Heart left ventricle (tissue), 16 donors: ENCODE data around the gene TNRC6A. TPM values are rescaled to one million over a fixed set of nuclear protein-coding genes. Genes with fewer than 3 reads are reported as not detected.

Experiments
- ATAC-seq, 4 donors: fragments of 200-7000 bp; cut with Tn5 transposase; one replicate each; pipeline ENCODE4 v1.9.1; 2020 to 2022; ENCODE audit warnings: moderate library complexity in 4 of 4, mild to moderate bottlenecking in 3 of 4, moderate number of reproducible peaks in 1 of 4
- DNase-seq, 5 donors: peaks; one replicate each; pipeline ENCODE4 v3.0.0-alpha.2; 2020
- H3K27ac ChIP-seq, 12 donors: fragments of 200-600 bp; sonication (generic) in 4 of 12; one replicate each; pipeline versions ENCODE4 v1.5.0 to v1.8.0; 2016 to 2022; ENCODE audit warnings: mild to moderate bottlenecking in 2 of 12
- H3K27me3 ChIP-seq, 9 donors: fragments of 200-600 bp; sonication (generic) in 2 of 9; one replicate each; pipeline versions ENCODE4 v1.5.1 to v1.8.0; 2016 to 2022; ENCODE audit warnings: mild to moderate bottlenecking in 3 of 9
- H3K36me3 ChIP-seq, 9 donors: fragments of 200-600 bp; sonication (generic) in 2 of 9; one replicate each; pipeline versions ENCODE4 v1.5.0 to v1.8.0; 2018 to 2022; ENCODE audit warnings: mild to moderate bottlenecking in 2 of 9
- H3K4me1 ChIP-seq, 12 donors: fragments of 200-600 bp; sonication (generic) in 4 of 12; one replicate each; pipeline versions ENCODE4 v1.5.0 to v1.8.0; 2016 to 2022; ENCODE audit warnings: mild to moderate bottlenecking in 3 of 12
- H3K4me3 ChIP-seq, 12 donors: fragments of 200-600 bp; sonication (generic) in 4 of 12; one replicate each; pipeline versions ENCODE4 v1.5.0 to v1.8.0; 2017 to 2022; ENCODE audit warnings: mild to moderate bottlenecking in 9 of 12, moderate library complexity in 4 of 12
- H3K9me3 ChIP-seq, 12 donors: fragments of 200-600 bp; sonication (generic) in 4 of 12; one replicate each; pipeline versions ENCODE4 v1.5.0 to v1.8.0; 2016 to 2022; ENCODE audit warnings: mild to moderate bottlenecking in 1 of 12
- POLR2A ChIP-seq, 2 donors: fragments of 450-650 bp; IDR thresholded peaks; one replicate each; pipeline ENCODE4 v1.6.1; 2017; ENCODE audit warnings: antibody characterized with exemption in 2 of 2, mild to moderate bottlenecking in 2 of 2, moderate library complexity in 2 of 2
- WGBS, 4 donors: extraction: QIAGEN DNeasy Blood & Tissue Kit in 2 of 4; methylation state at CpG; one replicate each; pipeline versions ENCODE4 v1.1.5 to v1.1.7; 2013 to 2018; 5-methylcytosine and 5-hydroxymethylcytosine counted together
- intact Hi-C, 10 donors: fragments of 100-400 bp; cut with DNase I; formaldehyde crosslinking; loops; one replicate each; pipeline versions ENCODE4 v1.11.1 to v1.14.2; 2022
- polyA plus RNA-seq, 2 donors: library from polyadenylated mRNA; stranded (reverse); fragments of 200-250 nt; gene quantifications; one replicate each; pipeline ENCODE4 v1.2.3, GENCODE V29; 2013
- total RNA-seq, 9 donors: library from RNA; depleted of rRNA in 2 of 9; stranded (reverse); fragments of >200 nt in 2 of 9; fragmentation: NEBNext Ultra II Directional in 3 of 9; extraction: Animal tissue kit (Norgen Biotek cat#: 25700) in 3 of 9; gene quantifications; one replicate each; pipeline versions ENCODE4 v1.1.0 to v1.2.4, GENCODE V29; 2016 to 2023
- TF ChIP-seq, protein P1 (sequence below), 12 donors: fragments of 200-600 bp; sonication (generic) in 4 of 12; IDR thresholded peaks; one replicate each; pipeline versions ENCODE4 v1.5.0 to v1.8.0; 2018 to 2022; ENCODE audit warnings: antibody characterized with exemption in 12 of 12, mild to moderate bottlenecking in 5 of 12
- donor health status: ischemic (EF 13 %, LVEDD 7.1; RV severe dilation, severe dysfunction).
- donor health status: healthy with polysubstance abuse.
- donor health status: DM: no; HTN: yes; CAD: no.
- donor health status: DM: no; HTN: no; CAD: no.
- donor health status: ischemic (EF 25% LVEDD 6.9; RV normal size, moderate dysfunction).
- donor health status: ischemic (EF 25% LVEDD 5.7; RV mildly dilated, moderate dysfunction).
- donor health status: healthy.
- donor health status: DM: yes; HTN: yes; CAD: no.
- donor health status: ischemic (EF 35%, LVEDD 5.7; RV mildly dilated, moderate dysfunction).
- donor health status: nonischemic (EF 11% LVEDD 7.7; RV severe dilation, severe dysfunction).
- donor health status: DM: yes; HTN: yes; CAD: no.
- donor health status: PGD.
- donor health status: ischemic (EF 29% LVEDD 5.4; RV normal size, mild dysfunction).
- donor health status: nonischemic (EF 23%, LVEDD 6.1; RV moderate dilation, normal function).

The TNRC6A gene
- total and polyA plus RNA-seq, 11 donors = 16.0 to 53.1 (median 35.5) TPM

DNA sequence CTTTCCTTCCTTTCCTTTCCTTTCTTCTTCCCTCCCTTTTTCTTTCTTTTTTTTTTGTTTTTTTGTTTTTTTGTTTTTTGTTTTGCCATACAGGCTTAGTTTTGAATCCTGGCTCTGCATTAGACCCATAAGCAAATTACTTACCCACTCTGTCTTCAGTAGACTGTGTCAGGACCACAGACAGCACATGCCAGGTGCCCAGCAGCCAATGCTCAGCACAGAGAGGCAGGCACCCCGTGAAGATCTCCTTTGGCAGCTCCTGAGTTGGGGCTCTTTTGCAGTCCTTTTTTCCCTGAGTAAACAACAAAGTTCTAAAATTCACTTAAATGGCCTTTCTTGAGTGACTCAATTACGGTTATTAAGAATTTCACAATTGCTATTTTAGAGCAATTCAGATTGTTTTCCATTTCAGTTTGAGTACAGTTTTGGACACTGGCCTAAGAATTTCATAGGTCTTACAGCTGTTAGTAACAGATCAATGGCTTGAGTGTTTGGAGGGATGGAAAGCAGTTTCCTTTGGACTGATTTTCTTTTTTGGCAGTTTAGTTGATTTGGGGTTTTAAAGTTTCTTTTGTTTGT is 90.1 kb downstream of the TNRC6A start:
- WGBS, 4 donors = 77 to 82% (median 80%) methylated on average over 2 of the region's 2 CpGs
- ATAC-seq = no peak
- H3K4me1 ChIP-seq = peaks cover 0 to 4% (median 0%) of the 10 kb centered on the region in 12 donors
- no peaks in the 10 kb centered on the region for H3K9me3 ChIP-seq
- H3K36me3 ChIP-seq = peaks cover 0 to 100% (median 99%) of the 10 kb centered on the region in 9 donors
- intact Hi-C loops = loop anchor here in 3 of 10 donors (10.0 kb wide), 3 partner anchors 135 to 255 kb away; no protein-coding TSS in a partner anchor
- no peaks in the 10 kb centered on the region for H3K27me3 ChIP-seq
- DNase-seq = no peak
- no peak overlapping the region for H3K27ac ChIP-seq
- no peak overlapping the region for H3K4me3 ChIP-seq
- TF ChIP-seq POLR2A (IDR thresholded peaks at IDR 0.05) = no peak
- TF ChIP-seq, protein P1, sequence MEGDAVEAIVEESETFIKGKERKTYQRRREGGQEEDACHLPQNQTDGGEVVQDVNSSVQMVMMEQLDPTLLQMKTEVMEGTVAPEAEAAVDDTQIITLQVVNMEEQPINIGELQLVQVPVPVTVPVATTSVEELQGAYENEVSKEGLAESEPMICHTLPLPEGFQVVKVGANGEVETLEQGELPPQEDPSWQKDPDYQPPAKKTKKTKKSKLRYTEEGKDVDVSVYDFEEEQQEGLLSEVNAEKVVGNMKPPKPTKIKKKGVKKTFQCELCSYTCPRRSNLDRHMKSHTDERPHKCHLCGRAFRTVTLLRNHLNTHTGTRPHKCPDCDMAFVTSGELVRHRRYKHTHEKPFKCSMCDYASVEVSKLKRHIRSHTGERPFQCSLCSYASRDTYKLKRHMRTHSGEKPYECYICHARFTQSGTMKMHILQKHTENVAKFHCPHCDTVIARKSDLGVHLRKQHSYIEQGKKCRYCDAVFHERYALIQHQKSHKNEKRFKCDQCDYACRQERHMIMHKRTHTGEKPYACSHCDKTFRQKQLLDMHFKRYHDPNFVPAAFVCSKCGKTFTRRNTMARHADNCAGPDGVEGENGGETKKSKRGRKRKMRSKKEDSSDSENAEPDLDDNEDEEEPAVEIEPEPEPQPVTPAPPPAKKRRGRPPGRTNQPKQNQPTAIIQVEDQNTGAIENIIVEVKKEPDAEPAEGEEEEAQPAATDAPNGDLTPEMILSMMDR (IDR thresholded peaks at IDR 0.05) = no peak

DNA sequence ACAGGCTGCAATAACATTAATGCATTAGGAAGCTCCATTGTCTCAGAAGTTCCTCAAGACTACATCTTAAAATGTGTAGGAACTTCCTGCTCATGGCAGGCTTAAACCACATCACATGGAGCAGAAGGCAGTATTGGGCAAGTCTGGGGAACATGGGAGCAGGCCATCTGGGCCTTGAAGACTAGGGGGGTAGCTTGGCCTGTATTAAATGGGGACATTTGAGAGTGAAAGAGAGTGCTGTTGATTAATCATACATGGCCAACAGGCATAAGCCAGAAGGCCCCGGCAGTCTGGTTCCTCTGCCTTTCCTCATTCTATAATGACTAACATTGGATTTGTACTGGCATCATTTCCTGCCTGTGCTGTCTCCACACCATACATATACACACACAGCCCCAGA is 91.1 kb downstream of the TNRC6A start:
- no peak overlapping the region for H3K4me3 ChIP-seq
- H3K9me3 ChIP-seq = no peaks in the 10 kb centered on the region
- intact Hi-C loops = loop anchor here in 1 of 10 donors (10.0 kb wide), 1 partner anchor 134 kb away; no protein-coding TSS in a partner anchor
- TF ChIP-seq POLR2A (IDR thresholded peaks at IDR 0.05) = no peak
- TF ChIP-seq, protein P1 (IDR thresholded peaks at IDR 0.05) = no peak
- peaks cover 0 to 4% (median 0%) of the 10 kb centered on the region in 12 donors for H3K4me1 ChIP-seq
- ATAC-seq (no peak), DNase-seq (no peak)
- WGBS, 4 donors = 58 to 82% (median 70%) methylated on average over 1 of the region's 1 CpG
- peaks cover 0 to 100% (median 99%) of the 10 kb centered on the region in 9 donors for H3K36me3 ChIP-seq
- H3K27me3 ChIP-seq = no peaks in the 10 kb centered on the region
- no peak overlapping the region for H3K27ac ChIP-seq

DNA sequence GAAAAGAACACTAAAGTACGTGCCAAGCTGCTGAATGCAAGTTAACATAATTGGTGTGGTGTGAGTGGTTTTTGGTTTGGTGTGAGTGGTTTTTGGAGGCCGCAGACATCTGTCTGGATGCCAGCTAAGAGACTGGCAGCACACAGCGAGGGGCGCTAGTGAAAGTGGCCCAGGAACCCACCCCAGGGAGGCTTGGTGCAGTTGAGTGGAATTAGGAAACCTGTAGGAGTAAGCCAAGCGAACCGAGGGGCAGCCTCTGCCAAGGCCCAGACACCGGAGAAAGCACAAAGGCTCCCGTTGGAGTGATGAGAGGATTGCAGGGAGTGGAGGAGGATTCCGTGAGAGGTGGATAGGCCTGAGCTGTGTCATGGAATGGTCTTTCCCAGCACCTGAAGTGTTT is 91.7 kb downstream of the TNRC6A start:
- TF ChIP-seq, protein P1 (IDR thresholded peaks at IDR 0.05) = no peak
- no peak for TF ChIP-seq POLR2A (IDR thresholded peaks at IDR 0.05)
- DNase-seq = no peak
- H3K4me1 ChIP-seq = peaks cover 0 to 4% (median 0%) of the 10 kb centered on the region in 12 donors
- H3K4me3 ChIP-seq = no peak overlapping the region
- WGBS, 4 donors = 82 to 93% (median 86%) methylated on average over 9 of the region's 9 CpGs
- peak overlapping the region in 1 of 12 donors; percentile 41 for H3K27ac ChIP-seq
- no peaks in the 10 kb centered on the region for H3K9me3 ChIP-seq
- peaks cover 0 to 100% (median 99%) of the 10 kb centered on the region in 9 donors for H3K36me3 ChIP-seq
- intact Hi-C loops = loop anchor here in 1 of 10 donors (10.0 kb wide), 1 partner anchor 134 kb away; no protein-coding TSS in a partner anchor
- no peaks in the 10 kb centered on the region for H3K27me3 ChIP-seq
- no peak for ATAC-seq

DNA sequence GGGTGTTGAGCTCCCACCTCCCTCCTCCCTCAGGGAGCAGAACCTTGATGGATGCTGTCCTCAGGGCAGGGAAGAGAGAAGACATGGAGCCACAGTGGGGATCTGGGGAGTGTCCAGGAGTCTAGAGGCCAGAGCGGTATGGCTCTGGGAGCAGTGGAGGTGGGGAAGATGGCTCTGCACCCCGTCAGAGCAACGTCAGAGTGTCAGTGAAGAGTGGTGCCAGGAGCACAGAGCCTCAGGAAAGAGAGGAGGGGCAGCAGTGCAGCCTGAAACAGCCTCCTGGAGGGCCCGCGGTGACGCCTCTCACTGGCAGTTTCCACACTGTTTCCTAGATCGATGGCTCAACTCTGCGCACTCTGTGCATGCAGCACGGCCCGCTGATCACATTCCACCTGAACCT is 93.1 kb downstream of the TNRC6A start:
- DNase-seq (no peak), ATAC-seq (peak in 3 of 4 donors; percentile 34 to 63 (median 55))
- WGBS, 4 donors = 72 to 84% (median 82%) methylated on average over 8 to 10 of the region's 10 CpGs
- no peak overlapping the region for H3K4me3 ChIP-seq
- H3K27me3 ChIP-seq = no peaks in the 10 kb centered on the region
- H3K4me1 ChIP-seq = peaks cover 0 to 4% (median 0%) of the 10 kb centered on the region in 12 donors
- peak overlapping the region in 3 of 12 donors; percentile 0 to 43 (median 18) for H3K27ac ChIP-seq
- intact Hi-C loops = loop anchor here in 1 of 10 donors (10.0 kb wide), 1 partner anchor 132 kb away; no protein-coding TSS in a partner anchor
- H3K36me3 ChIP-seq = peaks cover 0 to 100% (median 99%) of the 10 kb centered on the region in 9 donors
- no peaks in the 10 kb centered on the region for H3K9me3 ChIP-seq
- TF ChIP-seq, protein P1 (IDR thresholded peaks at IDR 0.05) = no peak
- no peak for TF ChIP-seq POLR2A (IDR thresholded peaks at IDR 0.05)
